ENCODE results near the gene SLC6A15.

SLC6A15 gene

GRCh38 chr12:84929501-84929900 is 16.9 kb upstream of the SLC6A15 start:
- TF ChIP-seq CTCF (conservative IDR thresholded peaks at IDR 0.05) (no peak), ZFX (IDR thresholded peaks at IDR 0.05) (no peak)
- no peak overlapping the region for H3K27ac ChIP-seq

- H3K27ac ChIP-seq, result no peak overlapping the region
- TF ChIP-seq CTCF (conservative IDR thresholded peaks at IDR 0.05), result no peak
- no peak for TF ChIP-seq ZFX (IDR thresholded peaks at IDR 0.05)
Measured at GRCh38 chr12:84924981-84925380, 12.4 kb upstream of the SLC6A15 start.

- no peak overlapping the region for H3K27ac ChIP-seq
- TF ChIP-seq ZFX (IDR thresholded peaks at IDR 0.05), result no peak
- TF ChIP-seq CTCF (conservative IDR thresholded peaks at IDR 0.05), result no peak
Measured at GRCh38 chr12:84922693-84923092, 10.1 kb upstream of the SLC6A15 start.

- TF ChIP-seq ZFX (IDR thresholded peaks at IDR 0.05) (no peak), CTCF (conservative IDR thresholded peaks at IDR 0.05) (no peak)
- no peak overlapping the region for H3K27ac ChIP-seq
Measured at GRCh38 chr12:84920331-84920730, 7.7 kb upstream of the SLC6A15 start.

GRCh38 chr12:84919271-84919670 is 6.7 kb upstream of the SLC6A15 start:
- H3K27ac ChIP-seq, result no peak overlapping the region

GRCh38 chr12:84913129-84913515 is 523 bp upstream of the SLC6A15 start:
- H3K27ac ChIP-seq, result no peak overlapping the region
- TF ChIP-seq ZFX (IDR thresholded peaks at IDR 0.05) (no peak), CTCF (conservative IDR thresholded peaks at IDR 0.05) (no peak)

More at GRCh38 chr12:84919271-84919670, 6.7 kb upstream of the SLC6A15 start:
- TF ChIP-seq CTCF (conservative IDR thresholded peaks at IDR 0.05), result no peak
- no peak for TF ChIP-seq ZFX (IDR thresholded peaks at IDR 0.05)

GRCh38 chr12:84911271-84912197 is 1.1 kb downstream of the SLC6A15 start:
- H3K27ac ChIP-seq, result no peak overlapping the region
- TF ChIP-seq CTCF (conservative IDR thresholded peaks at IDR 0.05) (no peak), ZFX (IDR thresholded peaks at IDR 0.05) (no peak)
